ENCODE data around the gene HOXC9. TPM values are rescaled to one million over a fixed set of nuclear protein-coding genes. Genes with fewer than 3 reads are reported as not detected.

HOXC9 gene
- total RNA-seq, 1 donor: not detected

DNA sequence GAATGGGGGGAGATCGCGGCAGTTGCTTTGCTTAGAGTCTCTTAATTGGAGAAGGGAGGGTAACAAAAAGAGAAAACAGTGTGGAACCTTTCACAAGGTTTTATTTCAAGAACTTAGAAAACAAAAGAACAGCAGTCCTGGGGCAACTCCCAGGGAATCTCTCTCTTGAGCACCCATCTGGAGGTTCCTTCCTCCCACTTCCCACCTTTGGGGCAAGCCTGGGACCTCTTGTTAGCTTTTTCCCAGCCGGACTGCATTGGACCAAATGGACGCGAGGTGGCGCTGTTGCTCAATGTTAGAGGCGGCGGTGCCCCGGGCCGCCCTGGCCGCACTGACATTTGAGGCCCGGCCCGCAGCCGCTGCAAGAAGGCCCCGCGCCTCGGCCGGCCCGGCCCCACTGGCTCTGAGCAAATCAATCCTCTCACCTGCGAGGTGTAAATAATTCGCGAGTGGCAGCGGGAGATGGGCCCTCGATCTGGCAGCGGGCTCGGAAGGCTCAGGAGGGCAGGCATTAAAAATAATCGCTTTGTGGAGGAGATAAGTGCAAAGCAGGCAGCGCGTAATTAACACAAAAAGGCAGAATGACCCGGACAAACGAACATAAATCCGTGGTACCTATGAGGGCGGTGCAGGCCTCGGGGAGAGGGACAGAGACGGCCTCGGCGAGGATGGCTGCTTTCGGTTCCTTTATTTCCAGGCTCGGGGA, 6.0 kb downstream of the HOXC9 start:
- peak overlapping the region; percentile 18 for H3K4me3 ChIP-seq (ENCODE audit: low read length)

DNA sequence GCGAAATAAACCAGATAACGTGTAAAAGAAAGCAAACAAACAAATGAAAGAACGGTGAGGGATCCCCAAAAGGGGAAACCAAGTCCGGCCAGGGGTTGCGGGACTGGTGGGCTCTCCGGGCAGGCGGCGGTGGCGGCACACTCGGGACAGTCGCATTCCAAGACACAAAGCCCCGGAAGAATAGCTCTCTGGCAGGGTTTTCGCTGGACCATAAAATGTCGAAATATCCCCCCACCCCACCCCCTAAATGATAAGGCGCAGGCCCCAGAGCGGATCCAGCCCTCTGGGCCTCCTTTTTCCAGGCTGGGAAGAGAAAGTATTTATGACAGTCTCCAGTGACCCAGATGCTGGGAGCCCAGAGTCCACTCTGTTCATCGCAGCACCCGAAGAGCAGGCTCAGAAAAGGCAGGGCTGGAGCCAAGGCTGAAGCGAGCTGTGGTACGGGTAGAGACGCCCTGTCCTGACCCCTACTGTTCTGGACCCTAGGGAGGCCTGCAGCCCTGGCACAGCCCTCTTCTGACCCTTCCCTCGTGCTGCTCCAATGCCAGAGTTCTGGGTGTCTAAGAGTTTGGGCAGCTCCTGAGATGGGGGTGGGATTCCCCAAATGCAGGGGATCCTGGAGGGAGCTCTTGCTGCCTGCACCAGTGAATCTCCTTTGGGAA, 6.7 kb downstream of the HOXC9 start:
- Histone ChIP-seq H3K4me1 (ENCODE audit: insufficient read depth, low read length) (peaks cover 23% of the 10 kb centered on the region), H3K27me3 (ENCODE audit: insufficient read depth, low read length) (peaks cover 91% of the 10 kb centered on the region), H3K9me3 (ENCODE audit: low read depth, low read length) (no peaks in the 10 kb centered on the region), H3K4me3 (ENCODE audit: low read length) (no peak overlapping the region)

More for the DNA sequence above, 6.0 kb downstream of the HOXC9 start:
- H3K27me3 ChIP-seq (ENCODE audit: insufficient read depth, low read length): peaks cover 91% of the 10 kb centered on the region
- H3K9me3 ChIP-seq (ENCODE audit: low read depth, low read length): no peaks in the 10 kb centered on the region
- H3K4me1 ChIP-seq (ENCODE audit: insufficient read depth, low read length): peaks cover 19% of the 10 kb centered on the region

DNA sequence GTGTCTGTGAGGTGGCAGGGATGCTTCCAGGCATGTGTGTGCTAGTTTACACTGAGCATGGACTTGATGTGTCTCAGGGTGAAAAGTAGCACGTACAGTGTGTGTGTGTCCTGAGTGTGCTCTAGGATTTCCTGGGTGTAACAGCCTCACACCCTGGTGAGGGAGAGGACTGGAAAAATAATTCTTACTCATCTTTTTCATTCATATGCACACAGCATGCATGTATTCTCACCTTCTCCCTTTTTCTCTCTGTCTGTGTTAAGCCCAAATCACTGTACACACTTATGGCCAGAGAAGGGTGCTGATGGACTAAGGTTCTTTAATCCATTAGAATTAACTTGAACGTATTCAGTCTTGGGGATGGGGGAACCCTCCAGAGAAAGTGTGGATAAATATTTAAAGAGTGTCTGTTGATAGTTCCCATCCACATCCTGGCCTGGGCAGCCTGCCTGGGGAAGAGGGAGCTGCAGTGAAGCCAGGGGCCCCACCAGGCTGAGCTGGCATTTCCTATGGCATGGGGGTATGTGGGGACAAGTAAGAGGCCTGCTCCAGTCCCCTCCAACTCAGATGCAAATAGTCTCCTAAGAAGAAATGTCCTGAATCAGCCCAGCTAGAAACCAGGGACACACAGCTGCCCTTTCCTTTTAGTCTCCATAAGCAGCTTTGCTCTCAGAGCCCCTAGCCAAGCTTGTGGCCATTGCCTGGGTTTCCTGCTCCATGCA, 7.7 kb downstream of the HOXC9 start:
- Histone ChIP-seq H3K4me3 (ENCODE audit: low read length) (no peak overlapping the region), H3K27me3 (ENCODE audit: insufficient read depth, low read length) (peaks cover 90% of the 10 kb centered on the region), H3K9me3 (ENCODE audit: low read depth, low read length) (no peaks in the 10 kb centered on the region), H3K4me1 (ENCODE audit: insufficient read depth, low read length) (peaks cover 23% of the 10 kb centered on the region)

DNA sequence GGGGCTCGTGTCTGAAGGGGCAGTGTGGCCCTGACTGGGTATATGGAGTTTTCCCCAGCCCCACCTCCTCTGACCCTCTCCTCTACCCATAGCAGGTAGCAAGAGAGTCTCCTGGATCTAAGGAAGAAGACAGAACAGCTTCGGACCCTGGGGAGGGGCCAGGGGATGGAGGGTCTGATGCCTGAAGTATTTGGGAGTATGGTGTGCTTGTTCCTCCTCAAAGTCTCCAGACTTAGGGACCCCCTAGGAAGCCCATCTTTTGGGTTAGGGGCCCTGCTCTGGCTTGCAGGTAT, 8.2 kb downstream of the HOXC9 start:
- no peak overlapping the region for H3K4me3 ChIP-seq (ENCODE audit: low read length)
- H3K9me3 ChIP-seq (ENCODE audit: low read depth, low read length): no peaks in the 10 kb centered on the region
- peaks cover 90% of the 10 kb centered on the region for H3K27me3 ChIP-seq (ENCODE audit: insufficient read depth, low read length)
- peaks cover 23% of the 10 kb centered on the region for H3K4me1 ChIP-seq (ENCODE audit: insufficient read depth, low read length)

DNA sequence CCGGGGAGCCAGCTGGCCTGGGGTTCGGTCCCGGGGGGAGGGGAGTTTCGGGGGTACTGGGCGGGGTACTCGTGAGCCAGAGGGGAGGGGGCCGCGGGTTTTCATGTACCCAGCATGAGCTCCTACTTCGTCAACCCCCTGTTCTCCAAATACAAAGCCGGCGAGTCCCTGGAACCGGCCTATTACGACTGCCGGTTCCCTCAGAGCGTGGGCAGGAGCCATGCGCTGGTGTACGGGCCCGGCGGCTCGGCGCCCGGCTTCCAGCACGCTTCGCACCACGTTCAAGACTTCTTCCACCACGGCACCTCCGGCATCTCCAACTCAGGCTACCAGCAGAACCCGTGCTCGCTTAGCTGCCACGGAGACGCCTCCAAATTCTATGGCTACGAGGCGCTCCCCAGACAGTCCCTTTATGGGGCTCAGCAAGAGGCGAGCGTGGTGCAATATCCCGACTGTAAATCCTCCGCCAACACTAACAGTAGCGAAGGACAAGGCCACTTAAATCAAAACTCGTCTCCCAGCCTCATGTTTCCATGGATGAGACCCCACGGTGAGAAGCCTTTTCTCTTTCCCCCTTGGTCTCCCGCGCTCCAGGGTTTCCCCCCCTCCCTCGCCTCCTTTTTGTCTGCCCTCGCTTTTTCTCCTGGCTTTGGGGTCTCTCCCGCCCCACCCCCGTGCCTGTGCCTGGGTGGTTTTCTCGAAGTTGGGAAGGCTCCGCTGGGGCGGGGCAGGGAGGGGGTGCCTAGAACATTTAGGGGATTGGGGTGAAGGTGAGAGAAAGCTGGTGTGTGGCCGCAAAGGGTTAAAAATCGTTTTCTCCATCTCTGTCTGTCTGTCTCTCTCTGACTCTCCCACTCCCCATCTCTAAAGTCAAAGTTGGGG, 9.5 kb downstream of the HOXC9 start:
- Histone ChIP-seq H3K4me3 (ENCODE audit: low read length) (no peak overlapping the region), H3K27me3 (ENCODE audit: insufficient read depth, low read length) (peaks cover 92% of the 10 kb centered on the region), H3K4me1 (ENCODE audit: insufficient read depth, low read length) (peaks cover 23% of the 10 kb centered on the region), H3K9me3 (ENCODE audit: low read depth, low read length) (no peaks in the 10 kb centered on the region)

DNA sequence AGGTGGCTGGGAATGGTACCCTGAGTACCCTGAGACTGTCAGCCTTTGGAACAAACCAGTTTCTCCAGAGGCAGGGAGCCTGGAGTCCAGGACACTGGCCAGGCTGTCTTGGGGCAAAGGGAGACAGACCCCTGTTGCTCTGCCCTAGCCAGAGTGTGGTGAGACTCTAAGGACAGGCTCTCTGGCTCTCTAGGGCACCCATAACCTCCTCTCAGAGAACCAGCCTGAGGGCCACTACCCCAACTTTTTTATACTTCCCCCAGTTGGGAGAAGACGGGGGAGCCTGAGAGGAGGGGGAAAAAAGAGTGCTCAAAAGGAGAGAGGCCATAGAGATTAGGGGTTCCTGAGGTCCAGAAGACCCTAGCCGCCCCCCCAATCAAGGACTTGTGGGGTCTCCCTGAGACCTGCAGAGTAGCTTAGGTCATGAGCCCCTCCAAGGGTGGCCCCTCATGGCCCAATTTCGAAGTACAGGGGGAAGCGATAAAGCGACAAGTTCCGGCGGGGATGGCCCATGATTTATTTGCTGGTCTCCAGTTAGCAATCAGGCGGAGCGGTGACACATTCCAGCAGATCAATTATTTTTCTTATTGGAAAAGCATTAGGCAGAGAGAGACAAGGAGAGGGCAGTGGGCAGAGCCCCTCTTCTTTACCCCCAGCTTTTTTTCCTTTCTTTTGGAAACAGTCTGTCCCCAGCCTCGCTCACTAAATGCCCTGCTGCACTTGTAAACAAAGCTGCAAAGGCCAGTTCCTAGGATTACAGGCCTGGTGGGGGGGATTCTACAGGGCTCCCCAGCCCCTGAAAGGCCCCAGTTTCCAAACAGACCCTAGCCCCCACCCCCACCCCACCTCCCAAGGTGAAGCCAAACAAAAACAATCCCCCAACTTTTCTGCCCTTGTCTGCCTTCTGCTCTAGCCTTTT, 10.4 kb downstream of the HOXC9 start:
- peaks cover 91% of the 10 kb centered on the region for H3K27me3 ChIP-seq (ENCODE audit: insufficient read depth, low read length)
- no peak overlapping the region for H3K4me3 ChIP-seq (ENCODE audit: low read length)
- no peaks in the 10 kb centered on the region for H3K9me3 ChIP-seq (ENCODE audit: low read depth, low read length)
- H3K4me1 ChIP-seq (ENCODE audit: insufficient read depth, low read length): peaks cover 23% of the 10 kb centered on the region

DNA sequence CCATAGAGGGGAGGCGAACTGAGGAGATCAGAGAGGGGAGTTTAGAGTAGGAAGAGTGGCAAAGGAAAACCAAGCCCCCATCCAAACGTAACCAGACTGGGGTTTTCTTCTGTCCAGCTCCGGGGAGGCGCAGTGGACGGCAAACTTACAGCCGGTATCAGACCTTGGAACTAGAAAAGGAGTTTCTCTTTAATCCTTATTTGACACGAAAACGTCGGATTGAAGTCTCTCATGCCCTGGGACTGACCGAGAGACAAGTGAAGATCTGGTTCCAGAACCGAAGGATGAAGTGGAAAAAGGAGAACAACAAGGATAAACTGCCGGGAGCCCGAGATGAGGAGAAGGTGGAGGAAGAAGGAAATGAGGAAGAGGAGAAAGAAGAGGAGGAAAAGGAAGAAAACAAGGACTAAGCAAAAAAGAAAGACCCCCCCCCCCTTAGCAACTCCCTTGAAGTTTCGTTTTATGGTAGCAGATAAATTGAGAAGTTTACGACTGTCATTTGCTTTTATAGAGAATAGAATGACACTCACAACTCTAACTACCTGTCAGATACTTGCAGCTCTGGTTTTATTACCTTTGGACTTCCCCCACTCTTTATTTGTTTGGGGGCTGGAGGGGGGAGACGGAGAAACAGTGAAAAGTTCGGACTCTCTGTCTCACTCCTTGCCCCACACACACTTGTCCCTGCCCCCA, 11.2 kb downstream of the HOXC9 start:
- Histone ChIP-seq H3K27me3 (ENCODE audit: insufficient read depth, low read length) (peaks cover 92% of the 10 kb centered on the region), H3K4me3 (ENCODE audit: low read length) (no peak overlapping the region), H3K9me3 (ENCODE audit: low read depth, low read length) (no peaks in the 10 kb centered on the region), H3K4me1 (ENCODE audit: insufficient read depth, low read length) (peaks cover 19% of the 10 kb centered on the region)

DNA sequence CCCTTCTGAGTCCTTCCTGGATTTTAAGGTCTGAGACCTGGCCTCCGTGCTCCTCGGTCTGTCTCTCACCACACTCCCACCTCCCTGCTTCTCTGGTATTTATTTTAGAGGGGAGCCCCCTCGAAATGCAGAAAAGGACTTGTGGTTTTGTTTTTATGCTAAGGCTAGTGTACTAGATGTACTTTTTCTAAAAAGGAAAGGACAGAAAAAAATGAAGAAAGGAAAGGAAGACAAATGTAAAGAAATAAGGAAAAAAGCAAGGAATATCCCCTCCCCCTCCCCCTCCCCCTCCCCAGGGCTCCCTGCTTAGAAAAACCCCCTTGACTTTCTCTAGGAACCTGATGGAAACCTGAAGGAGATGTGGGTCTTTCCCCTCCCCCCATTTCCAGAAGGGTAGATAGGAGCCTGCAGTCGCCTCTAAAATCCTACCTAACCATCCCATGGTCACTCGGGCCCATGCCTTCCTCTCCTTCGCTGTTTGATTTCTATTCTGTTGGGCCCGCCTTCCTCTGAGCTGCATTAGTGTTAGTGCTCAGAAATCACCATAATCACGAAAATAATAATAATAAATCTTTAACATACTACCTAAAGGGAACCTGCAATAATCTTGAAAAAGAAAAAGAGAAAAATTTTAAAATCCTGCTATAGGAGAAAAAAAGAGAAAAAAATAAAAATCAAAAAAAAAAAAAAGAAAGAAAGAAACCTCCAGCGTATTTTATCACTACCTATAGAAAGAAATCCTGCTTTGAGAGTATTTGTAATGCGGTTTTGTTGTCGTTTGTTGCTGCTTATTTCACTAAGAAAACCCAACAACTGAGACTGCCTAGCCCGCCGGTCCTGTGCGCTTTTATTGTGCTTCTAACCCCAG, 11.9 kb downstream of the HOXC9 start:
- peaks cover 91% of the 10 kb centered on the region for H3K27me3 ChIP-seq (ENCODE audit: insufficient read depth, low read length)
- H3K4me1 ChIP-seq (ENCODE audit: insufficient read depth, low read length): peaks cover 11% of the 10 kb centered on the region
- no peaks in the 10 kb centered on the region for H3K9me3 ChIP-seq (ENCODE audit: low read depth, low read length)
- no peak overlapping the region for H3K4me3 ChIP-seq (ENCODE audit: low read length)

DNA sequence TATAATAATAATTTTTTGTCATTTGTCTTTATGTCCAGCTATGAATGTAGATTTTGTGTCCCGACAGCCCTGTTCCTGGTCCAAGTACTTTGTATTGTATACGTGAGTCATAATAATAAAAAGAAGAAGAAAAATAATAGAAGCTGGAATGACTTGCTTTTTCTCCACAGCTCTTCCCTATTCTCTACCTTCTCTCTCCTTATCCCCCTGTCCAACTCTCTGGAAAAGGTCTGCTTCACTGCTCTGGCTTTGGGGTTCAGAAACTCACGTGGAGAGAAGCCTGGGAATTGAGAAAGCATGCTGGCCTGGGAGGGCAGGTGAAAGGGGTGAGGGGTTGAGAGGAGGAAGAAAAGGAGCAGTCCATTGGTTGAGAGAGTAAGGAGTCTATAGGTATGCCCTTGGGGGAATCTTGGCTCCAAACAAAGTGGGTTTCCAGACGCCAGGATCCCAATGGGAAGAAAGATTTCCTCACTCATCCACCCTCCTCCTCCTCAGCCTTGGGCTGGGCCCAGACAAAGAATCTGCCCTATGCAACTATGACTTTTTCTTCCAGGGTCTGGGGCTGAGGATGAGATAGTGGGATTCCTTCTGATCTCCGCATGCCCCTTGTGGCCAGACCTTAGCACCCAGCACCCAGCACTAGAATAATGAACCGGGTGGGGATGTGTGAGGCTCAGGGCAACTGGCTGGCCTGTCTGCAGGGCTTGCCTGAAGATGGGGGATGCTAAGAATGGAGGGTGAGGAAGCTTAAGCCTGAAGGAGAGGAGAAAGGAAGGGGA, 12.9 kb downstream of the HOXC9 start:
- H3K4me3 ChIP-seq (ENCODE audit: low read length): no peak overlapping the region
- no peaks in the 10 kb centered on the region for H3K9me3 ChIP-seq (ENCODE audit: low read depth, low read length)
- H3K27me3 ChIP-seq (ENCODE audit: insufficient read depth, low read length): peaks cover 90% of the 10 kb centered on the region
- peaks cover 12% of the 10 kb centered on the region for H3K4me1 ChIP-seq (ENCODE audit: insufficient read depth, low read length)

DNA sequence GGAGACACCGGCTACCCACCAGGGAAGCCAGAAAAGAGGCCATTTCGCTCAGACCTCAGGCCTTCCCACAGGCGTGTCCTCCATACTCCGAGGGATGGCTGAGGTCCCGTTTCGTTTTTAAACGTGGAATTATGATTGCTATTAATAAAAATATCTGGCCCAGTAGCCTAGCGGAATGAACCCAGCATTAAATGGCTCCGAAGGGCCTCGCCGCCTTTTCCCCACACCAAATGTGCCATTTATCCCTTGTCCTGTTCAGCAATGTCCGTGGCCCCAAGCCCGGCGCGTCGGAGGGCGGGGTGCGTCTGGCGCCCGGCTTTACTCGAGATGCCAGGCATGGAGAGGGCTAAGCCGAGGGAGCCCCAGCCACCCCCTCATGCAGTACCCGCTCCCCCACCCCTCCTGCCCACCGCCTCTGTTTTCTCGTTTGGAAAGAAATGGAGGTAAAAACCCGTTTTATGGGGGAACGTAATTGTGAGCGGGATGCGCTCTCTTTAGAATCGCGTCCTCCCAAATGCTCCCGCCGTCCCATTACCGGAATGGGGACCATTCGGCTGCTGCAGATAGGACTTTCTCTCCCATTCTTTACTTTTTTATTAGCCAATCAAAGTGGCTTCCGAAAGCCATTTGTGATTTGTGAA, 14.5 kb downstream of the HOXC9 start:
- Histone ChIP-seq H3K9me3 (ENCODE audit: low read depth, low read length) (no peaks in the 10 kb centered on the region), H3K4me3 (ENCODE audit: low read length) (no peak overlapping the region), H3K27me3 (ENCODE audit: insufficient read depth, low read length) (peaks cover 92% of the 10 kb centered on the region), H3K4me1 (ENCODE audit: insufficient read depth, low read length) (peaks cover 22% of the 10 kb centered on the region)

DNA sequence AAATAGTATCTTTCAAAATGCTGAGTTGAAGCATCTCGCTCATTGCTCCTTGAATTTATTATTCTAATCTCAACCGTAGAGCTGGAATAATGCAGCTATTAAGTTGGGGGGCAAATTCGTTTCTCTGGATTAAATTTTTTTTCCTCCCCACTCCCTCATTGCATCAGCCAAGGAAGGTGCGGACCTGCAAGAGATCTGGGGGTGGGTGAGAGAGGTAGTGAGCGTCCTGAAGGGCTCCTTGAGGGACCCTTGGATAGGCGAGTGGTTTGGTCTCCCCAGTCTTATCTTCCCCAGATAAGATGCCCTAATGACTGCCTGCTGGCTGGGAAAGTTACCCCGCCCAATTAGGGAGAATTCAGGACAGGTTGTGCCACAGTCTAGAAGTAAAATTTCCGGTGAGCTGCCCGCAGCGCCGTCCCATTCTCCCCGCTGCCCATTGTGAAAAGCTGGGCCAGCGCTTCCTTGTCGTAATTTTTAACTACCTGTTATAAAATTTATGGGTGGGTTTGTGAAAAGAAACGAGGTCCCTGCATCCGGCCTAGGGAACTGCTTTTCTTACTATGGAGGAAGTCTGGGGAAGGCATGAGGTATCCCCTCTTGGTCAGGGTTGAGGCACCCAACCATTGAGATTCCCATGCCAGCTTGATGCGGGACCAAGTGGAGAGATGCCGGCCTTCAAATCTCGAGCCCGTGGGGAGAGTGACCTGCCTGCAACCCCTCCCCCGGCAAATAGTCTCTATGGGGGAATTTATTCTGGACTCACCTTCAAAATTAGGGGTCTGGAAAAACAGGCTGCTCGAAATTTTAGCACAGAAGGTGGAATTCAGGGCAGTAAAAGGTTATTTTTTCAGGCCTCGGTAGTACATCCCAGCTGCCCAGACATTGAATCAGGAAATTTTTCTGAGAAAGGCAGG, 15.3 kb downstream of the HOXC9 start:
- no peak overlapping the region for H3K4me3 ChIP-seq (ENCODE audit: low read length)
- H3K9me3 ChIP-seq (ENCODE audit: low read depth, low read length): no peaks in the 10 kb centered on the region
- peaks cover 22% of the 10 kb centered on the region for H3K4me1 ChIP-seq (ENCODE audit: insufficient read depth, low read length)
- peaks cover 92% of the 10 kb centered on the region for H3K27me3 ChIP-seq (ENCODE audit: insufficient read depth, low read length)

All from mononuclear cell (primary cell).